SK-N-MC (cell line): ENCODE measurements around the gene GRAMD1B.

Experiments used
- EZH2 ChIP-seq: fragments of 200-600 bp; sonication (generic); IDR thresholded peaks from one replicate; pipeline ENCODE4 v1.6.1; 2017; ENCODE audit warnings: antibody characterized with exemption
- FOXP2 ChIP-seq: optimal IDR thresholded peaks from 2 replicates; pipeline ENCODE3; 2011; ENCODE audit warnings: mild to moderate bottlenecking, moderate library complexity; ENCODE audit not compliant: insufficient read depth; ENCODE audit errors: extremely low read length, control extremely low read depth
- POLR2AphosphoS5 ChIP-seq: IDR thresholded peaks from 2 replicates; pipeline ENCODE4 v1.6.1; 2012; ENCODE audit warnings: mild to moderate bottlenecking, low read depth, low read length, borderline replicate concordance

- TF ChIP-seq POLR2AphosphoS5: no peak
- no peak for TF ChIP-seq EZH2
- TF ChIP-seq FOXP2: no peak
Observed at GRCh38 chr11:123543797-123544196, 113.7 kb downstream of the GRAMD1B start.
